ENCODE measurements around the gene FN1.
"Not testable (repeated sequence)": the region's sequence is repeated elsewhere in the genome, so short reads cannot be mapped to it uniquely, and the experiment has no call there.

Gene FN1

GRCh38 chr2:215410932-215411285 lies 25.0 kb downstream of the FN1 start:
- peak; percentile 87 for DNase-seq (ENCODE audit: extremely low read depth, low read depth)
- TF ChIP-seq, protein P1, sequence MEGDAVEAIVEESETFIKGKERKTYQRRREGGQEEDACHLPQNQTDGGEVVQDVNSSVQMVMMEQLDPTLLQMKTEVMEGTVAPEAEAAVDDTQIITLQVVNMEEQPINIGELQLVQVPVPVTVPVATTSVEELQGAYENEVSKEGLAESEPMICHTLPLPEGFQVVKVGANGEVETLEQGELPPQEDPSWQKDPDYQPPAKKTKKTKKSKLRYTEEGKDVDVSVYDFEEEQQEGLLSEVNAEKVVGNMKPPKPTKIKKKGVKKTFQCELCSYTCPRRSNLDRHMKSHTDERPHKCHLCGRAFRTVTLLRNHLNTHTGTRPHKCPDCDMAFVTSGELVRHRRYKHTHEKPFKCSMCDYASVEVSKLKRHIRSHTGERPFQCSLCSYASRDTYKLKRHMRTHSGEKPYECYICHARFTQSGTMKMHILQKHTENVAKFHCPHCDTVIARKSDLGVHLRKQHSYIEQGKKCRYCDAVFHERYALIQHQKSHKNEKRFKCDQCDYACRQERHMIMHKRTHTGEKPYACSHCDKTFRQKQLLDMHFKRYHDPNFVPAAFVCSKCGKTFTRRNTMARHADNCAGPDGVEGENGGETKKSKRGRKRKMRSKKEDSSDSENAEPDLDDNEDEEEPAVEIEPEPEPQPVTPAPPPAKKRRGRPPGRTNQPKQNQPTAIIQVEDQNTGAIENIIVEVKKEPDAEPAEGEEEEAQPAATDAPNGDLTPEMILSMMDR (IDR thresholded peaks at IDR 0.05; ENCODE audit: low read depth, low read length), result no peak

- DNase-seq (ENCODE audit: extremely low read depth, low read depth), result not testable (repeated sequence)
Observed at GRCh38 chr2:215410181-215410931, 25.5 kb downstream of the FN1 start.

- TF ChIP-seq, protein P1 (IDR thresholded peaks at IDR 0.05; ENCODE audit: low read depth, low read length), result no peak
- no peak for DNase-seq (ENCODE audit: extremely low read depth, low read depth)
Observed at GRCh38 chr2:215409331-215410127, 26.3 kb downstream of the FN1 start.

GRCh38 chr2:215408441-215408840 lies 27.4 kb downstream of the FN1 start:
- DNase-seq (ENCODE audit: extremely low read depth, low read depth), result not testable (repeated sequence)

GRCh38 chr2:215407590-215408264 lies 28.1 kb downstream of the FN1 start:
- TF ChIP-seq, protein P1 (IDR thresholded peaks at IDR 0.05; ENCODE audit: low read depth, low read length), result no peak
- DNase-seq (ENCODE audit: extremely low read depth, low read depth), result no peak

- TF ChIP-seq, protein P1 (IDR thresholded peaks at IDR 0.05; ENCODE audit: low read depth, low read length), result no peak
- no peak for DNase-seq (ENCODE audit: extremely low read depth, low read depth)
Observed at GRCh38 chr2:215407061-215407460, 28.8 kb downstream of the FN1 start.

GRCh38 chr2:215405722-215406581 lies 29.9 kb downstream of the FN1 start:
- TF ChIP-seq, protein P1 (IDR thresholded peaks at IDR 0.05; ENCODE audit: low read depth, low read length), result no peak
- DNase-seq (ENCODE audit: extremely low read depth, low read depth), result no peak
